Right kidney (tissue), 1 donor: ENCODE measurements around the gene HOXD10.

ENCODE experiments used
- DNase-seq: peaks from one replicate; pipeline ENCODE4 v3.0.0-alpha.2; 2016

The HOXD10 gene

GRCh38 chr2:176161825-176162626, 45.4 kb downstream of the HOXD10 start:
- DNase-seq, result peak; percentile 82

- peak; percentile 78 for DNase-seq
Measured at GRCh38 chr2:176162911-176163671, 46.5 kb downstream of the HOXD10 start.

GRCh38 chr2:176163672-176164056, 47.1 kb downstream of the HOXD10 start:
- DNase-seq, result peak; percentile 61

GRCh38 chr2:176164201-176164600, 47.6 kb downstream of the HOXD10 start:
- no peak for DNase-seq

GRCh38 chr2:176164611-176165369, 48.2 kb downstream of the HOXD10 start:
- peak; percentile 89 for DNase-seq

GRCh38 chr2:176165370-176166050, 48.9 kb downstream of the HOXD10 start:
- peak; percentile 87 for DNase-seq

- no peak for DNase-seq
Measured at GRCh38 chr2:176166272-176166671, 49.7 kb downstream of the HOXD10 start.

GRCh38 chr2:176167398-176167797, 50.8 kb downstream of the HOXD10 start:
- no peak for DNase-seq

GRCh38 chr2:176169181-176169580, 52.6 kb downstream of the HOXD10 start:
- DNase-seq, result no peak
